Activated naive CD4-positive, alpha-beta T cell treated with anti-CD3 and anti-CD28 coated beads for 36 hours (primary cell): ENCODE data around the gene RYR2. TPM values are rescaled to one million over a fixed set of nuclear protein-coding genes. Genes with fewer than 3 reads are reported as not detected.

ENCODE experiments used
- CTCF ChIA-PET: fragments of 350-600 bp; sonication (Branson Sonifier 250); formaldehyde crosslinking; loops from one replicate; lab custom pipeline; 2021; ENCODE audit warnings: antibody characterized with exemption; lab: Charles Lee
- DNase-seq: peaks from one replicate; pipeline ENCODE4 v3.0.0-alpha.2; 2020
- H3K27ac Mint-ChIP-seq: one replicate; pipeline ENCODE4 v1.8.0; 2021; ENCODE audit warnings: mild to moderate bottlenecking, mixed read lengths
- H3K27me3 Mint-ChIP-seq: one replicate; pipeline ENCODE4 v1.8.0; 2021; ENCODE audit warnings: low read depth, mixed read lengths
- H3K36me3 Mint-ChIP-seq: one replicate; pipeline ENCODE4 v1.8.0; 2021; ENCODE audit warnings: low read depth, mixed read lengths
- H3K4me1 Mint-ChIP-seq: one replicate; pipeline ENCODE4 v1.8.0; 2021; ENCODE audit warnings: low read depth, mixed read lengths
- H3K4me3 Mint-ChIP-seq: one replicate; pipeline ENCODE4 v1.8.0; 2021; ENCODE audit warnings: mild to moderate bottlenecking, moderate library complexity, mixed read lengths
- H3K9me3 Mint-ChIP-seq: one replicate; pipeline ENCODE4 v1.8.0; 2021; ENCODE audit warnings: mixed read lengths
- intact Hi-C: fragments of 100-400 bp; cut with micrococcal nuclease; formaldehyde crosslinking; loops from one replicate; pipeline ENCODE4 v1.15.1; 2023
- total RNA-seq, 2 experiments: library from RNA; stranded (reverse); gene quantifications; one replicate each; pipeline ENCODE4 v1.2.3, GENCODE V29; 2021

Gene RYR2
- total RNA-seq, 2 experiments from 2014 or later: not detected

GRCh38 chr1:237012361-237012760, 29.6 kb upstream of the RYR2 start:
- Mint-ChIP-seq H3K27ac (no peak overlapping the region), H3K9me3 (no peaks in the 10 kb centered on the region), H3K4me3 (no peak overlapping the region), H3K27me3 (peaks cover 2% of the 10 kb centered on the region), H3K36me3 (no peaks in the 10 kb centered on the region), H3K4me1 (no peaks in the 10 kb centered on the region)
- CTCF ChIA-PET: interaction anchor here (0.6 kb wide), 1 partner anchor 856 kb away, joined by 3 read pairs; no protein-coding TSS in a partner anchor
- intact Hi-C loops: no loop called here
- no peak for DNase-seq

- no peak overlapping the region for H3K27ac Mint-ChIP-seq
- H3K27me3 Mint-ChIP-seq: peaks cover 2% of the 10 kb centered on the region
- no peak overlapping the region for H3K4me3 Mint-ChIP-seq
- H3K9me3 Mint-ChIP-seq: no peaks in the 10 kb centered on the region
- H3K4me1 Mint-ChIP-seq: no peaks in the 10 kb centered on the region
- no peaks in the 10 kb centered on the region for H3K36me3 Mint-ChIP-seq
- CTCF ChIA-PET: no interaction called here
- intact Hi-C loops: no loop called here
- DNase-seq: no peak
Measured at GRCh38 chr1:237012788-237013383, 29.1 kb upstream of the RYR2 start.

DNA sequence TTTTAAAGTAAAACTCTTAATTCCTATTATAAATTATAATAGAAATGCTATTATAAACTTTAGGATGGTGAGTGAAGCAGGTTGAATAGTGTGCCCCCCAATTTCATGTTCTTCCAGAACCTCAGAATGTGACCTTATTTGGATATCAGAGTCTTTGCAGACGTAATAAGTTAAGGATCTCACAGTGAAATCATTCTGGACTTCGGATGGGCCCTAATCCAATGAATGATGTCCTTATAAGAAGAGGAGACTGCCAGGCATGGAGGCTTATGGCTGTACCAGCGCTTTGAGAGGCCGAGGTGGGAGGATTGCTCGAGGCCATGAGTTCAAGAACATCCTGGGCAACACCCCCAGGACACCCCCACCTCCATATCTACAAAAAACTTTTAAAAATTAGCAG, 28.4 kb upstream of the RYR2 start:
- CTCF ChIA-PET: no interaction called here
- no peak overlapping the region for H3K27ac Mint-ChIP-seq
- no peaks in the 10 kb centered on the region for H3K9me3 Mint-ChIP-seq
- H3K4me3 Mint-ChIP-seq: no peak overlapping the region
- no peaks in the 10 kb centered on the region for H3K36me3 Mint-ChIP-seq
- no peaks in the 10 kb centered on the region for H3K4me1 Mint-ChIP-seq
- no peak for DNase-seq
- intact Hi-C loops: no loop called here
- no peaks in the 10 kb centered on the region for H3K27me3 Mint-ChIP-seq

DNA sequence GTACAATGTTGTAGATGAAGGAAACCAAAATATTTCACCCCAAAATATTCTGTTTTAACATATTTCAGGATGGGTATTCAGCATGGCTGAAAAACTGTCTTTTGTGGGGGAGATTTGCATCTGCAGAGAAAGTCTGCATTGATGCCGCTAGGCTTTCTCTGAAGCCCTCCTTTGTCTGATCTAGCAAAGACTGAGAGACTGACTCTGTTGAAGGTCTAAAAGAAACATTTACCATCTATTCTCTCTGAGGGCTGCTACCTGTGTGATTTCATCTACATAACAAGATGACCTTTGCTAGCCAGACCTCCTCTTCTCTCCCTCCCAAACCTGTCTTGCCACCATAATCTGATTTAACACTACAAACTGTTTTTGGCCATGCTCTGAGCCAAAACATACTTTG, 25.4 kb upstream of the RYR2 start:
- intact Hi-C loops: no loop called here
- Mint-ChIP-seq H3K9me3 (no peaks in the 10 kb centered on the region), H3K27me3 (no peaks in the 10 kb centered on the region), H3K27ac (no peak overlapping the region), H3K4me1 (no peaks in the 10 kb centered on the region), H3K4me3 (no peak overlapping the region), H3K36me3 (no peaks in the 10 kb centered on the region)
- no peak for DNase-seq
- CTCF ChIA-PET: no interaction called here

DNA sequence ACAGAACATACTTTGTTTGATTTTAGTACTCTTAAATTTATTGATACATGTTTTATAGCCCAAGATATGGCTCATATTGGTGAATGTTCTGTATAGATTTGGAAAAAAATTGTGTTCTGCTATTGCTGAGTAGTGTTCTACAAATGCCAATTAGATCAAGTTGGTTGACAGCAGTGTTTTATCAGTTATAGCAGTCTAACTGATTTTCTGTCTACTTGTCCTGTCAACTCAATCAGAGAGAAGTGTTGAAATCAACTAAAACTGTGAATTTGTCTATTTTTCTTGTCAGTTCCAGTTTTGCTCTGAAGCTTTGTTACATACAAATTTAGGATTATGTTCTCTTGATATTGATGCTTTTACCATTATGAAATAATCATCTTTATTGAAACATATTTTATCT, 23.1 kb upstream of the RYR2 start:
- intact Hi-C loops: no loop called here
- Mint-ChIP-seq H3K4me1 (no peaks in the 10 kb centered on the region), H3K9me3 (no peaks in the 10 kb centered on the region), H3K4me3 (no peak overlapping the region), H3K27me3 (no peaks in the 10 kb centered on the region), H3K36me3 (no peaks in the 10 kb centered on the region), H3K27ac (no peak overlapping the region)
- no peak for DNase-seq
- CTCF ChIA-PET: no interaction called here

DNA sequence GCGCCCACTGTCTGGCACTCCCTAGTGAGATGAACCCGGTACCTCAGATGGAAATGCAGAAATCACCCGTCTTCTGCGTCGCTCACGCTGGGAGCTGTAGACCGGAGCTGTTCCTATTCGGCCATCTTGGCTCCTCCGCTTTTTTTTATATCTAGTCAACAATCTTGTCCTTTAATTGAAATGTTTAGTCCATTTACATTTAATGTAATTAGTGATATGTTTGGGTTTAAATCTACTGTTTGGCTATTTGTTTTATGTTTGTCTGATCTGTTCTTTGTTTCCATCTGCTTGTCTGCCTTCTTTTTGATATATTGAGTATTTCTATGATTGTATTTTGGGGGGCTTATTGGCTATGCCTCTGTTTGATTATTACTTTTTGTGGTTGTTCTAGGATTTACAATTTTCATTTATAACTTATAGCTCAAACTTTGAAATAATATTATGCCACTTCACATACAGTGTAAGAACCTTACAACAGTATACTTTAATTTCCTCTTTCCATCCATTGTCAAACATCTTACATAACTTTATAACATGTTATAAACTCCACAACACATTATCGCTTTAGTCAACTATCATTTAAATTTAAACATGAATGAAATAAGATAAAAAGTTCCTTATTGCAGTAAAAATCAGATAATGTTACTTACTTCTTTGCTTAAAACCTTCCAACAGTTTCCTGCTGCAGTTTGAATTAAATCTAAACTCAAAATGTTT, 16.5 kb upstream of the RYR2 start:
- Mint-ChIP-seq H3K9me3 (peaks cover 3% of the 10 kb centered on the region), H3K4me1 (no peaks in the 10 kb centered on the region), H3K4me3 (no peak overlapping the region), H3K27ac (no peak overlapping the region), H3K36me3 (peaks cover 3% of the 10 kb centered on the region), H3K27me3 (peaks cover 14% of the 10 kb centered on the region)
- intact Hi-C loops: no loop called here
- CTCF ChIA-PET: no interaction called here
- no peak for DNase-seq

GRCh38 chr1:237029240-237029639, 12.7 kb upstream of the RYR2 start:
- CTCF ChIA-PET: no interaction called here
- Mint-ChIP-seq H3K36me3 (peaks cover 3% of the 10 kb centered on the region), H3K4me3 (no peak overlapping the region), H3K9me3 (peaks cover 3% of the 10 kb centered on the region), H3K27me3 (peaks cover 21% of the 10 kb centered on the region), H3K27ac (no peak overlapping the region), H3K4me1 (no peaks in the 10 kb centered on the region)
- no peak for DNase-seq
- intact Hi-C loops: no loop called here

DNA sequence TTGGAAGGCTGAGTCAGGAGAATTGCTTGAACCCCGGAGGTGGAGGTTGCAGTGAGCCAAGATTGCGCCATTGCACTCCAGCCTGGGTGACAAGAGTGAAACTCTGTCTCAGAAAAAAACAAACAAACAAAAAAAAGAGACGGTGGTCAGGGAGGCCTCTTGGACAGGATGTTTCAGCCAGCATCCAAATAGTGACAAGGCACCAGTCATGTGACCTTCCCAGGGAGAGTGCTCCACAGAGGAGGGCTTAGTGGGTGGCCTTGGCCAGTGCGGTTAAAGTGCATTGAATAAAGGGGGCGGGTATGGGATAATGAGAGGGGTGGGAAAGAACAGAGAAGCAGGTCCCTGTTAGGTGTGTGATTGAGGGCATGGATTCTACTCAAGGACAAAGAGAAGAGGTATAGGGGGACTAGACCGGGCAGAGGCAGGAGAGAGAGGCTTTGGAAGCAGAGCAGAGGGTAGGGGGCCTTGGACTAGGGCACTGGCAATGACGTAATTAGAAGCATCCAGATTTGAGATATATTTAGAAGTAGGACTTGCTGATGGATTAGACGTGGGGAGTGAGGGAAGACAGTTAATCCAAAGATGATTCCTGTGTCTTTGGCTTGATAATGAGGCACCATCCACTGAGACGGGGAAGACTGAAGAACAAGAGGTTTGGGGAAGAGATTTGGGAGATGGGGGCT, 12.0 kb upstream of the RYR2 start:
- peaks cover 21% of the 10 kb centered on the region for H3K27me3 Mint-ChIP-seq
- DNase-seq: no peak
- intact Hi-C loops: no loop called here
- peaks cover 3% of the 10 kb centered on the region for H3K36me3 Mint-ChIP-seq
- peaks cover 3% of the 10 kb centered on the region for H3K9me3 Mint-ChIP-seq
- CTCF ChIA-PET: no interaction called here
- H3K4me1 Mint-ChIP-seq: no peaks in the 10 kb centered on the region
- H3K27ac Mint-ChIP-seq: no peak overlapping the region
- no peak overlapping the region for H3K4me3 Mint-ChIP-seq

DNA sequence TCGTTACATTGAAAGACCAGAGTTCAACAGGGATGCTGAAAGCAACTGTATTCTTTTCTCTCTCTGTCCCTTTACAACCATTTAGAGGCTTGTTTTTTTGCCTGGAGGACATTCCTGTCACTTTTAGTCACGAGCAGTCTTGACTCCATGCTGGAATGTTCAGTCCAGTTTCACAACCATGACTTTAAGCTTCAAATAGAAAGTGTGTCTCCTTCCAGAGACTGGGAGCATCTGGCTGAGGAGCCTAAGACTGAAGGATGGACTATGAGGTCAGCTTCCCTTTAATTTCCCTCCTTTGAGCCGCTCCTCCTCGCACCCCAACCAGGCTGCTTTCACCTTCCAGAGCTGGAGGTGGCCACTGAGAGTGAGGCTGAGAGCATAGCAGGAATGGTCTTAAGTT, 10.5 kb upstream of the RYR2 start:
- H3K4me1 Mint-ChIP-seq: no peaks in the 10 kb centered on the region
- intact Hi-C loops: no loop called here

DNA sequence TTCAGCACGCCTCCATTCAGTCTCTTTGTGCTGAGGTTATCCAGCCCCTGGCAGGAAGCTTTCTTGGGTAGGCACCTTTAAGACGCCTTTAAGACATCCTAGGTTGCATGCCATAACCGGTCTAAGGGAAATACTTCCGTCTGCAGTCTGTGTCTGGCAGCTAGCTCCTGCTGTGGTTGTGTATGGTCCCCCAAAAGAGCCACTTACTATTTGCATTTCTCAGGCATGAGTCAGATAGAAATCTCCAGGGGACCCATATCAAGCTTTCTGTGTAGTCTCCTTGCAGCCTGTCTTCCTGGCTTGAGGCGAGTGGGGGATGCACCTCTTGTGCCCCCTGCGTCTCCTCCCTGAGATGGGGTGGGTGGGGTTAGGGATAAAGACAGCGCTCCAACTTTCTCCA, 10.0 kb upstream of the RYR2 start:
- Mint-ChIP-seq H3K4me1 (no peaks in the 10 kb centered on the region), H3K9me3 (no peaks in the 10 kb centered on the region), H3K36me3 (no peaks in the 10 kb centered on the region), H3K4me3 (no peak overlapping the region), H3K27ac (no peak overlapping the region), H3K27me3 (peaks cover 18% of the 10 kb centered on the region)
- CTCF ChIA-PET: no interaction called here
- intact Hi-C loops: no loop called here
- DNase-seq: no peak

More for the DNA sequence above, 10.5 kb upstream of the RYR2 start:
- Mint-ChIP-seq H3K4me3 (no peak overlapping the region), H3K9me3 (no peaks in the 10 kb centered on the region), H3K27ac (no peak overlapping the region), H3K36me3 (no peaks in the 10 kb centered on the region), H3K27me3 (peaks cover 18% of the 10 kb centered on the region)
- DNase-seq: no peak
- CTCF ChIA-PET: no interaction called here

DNA sequence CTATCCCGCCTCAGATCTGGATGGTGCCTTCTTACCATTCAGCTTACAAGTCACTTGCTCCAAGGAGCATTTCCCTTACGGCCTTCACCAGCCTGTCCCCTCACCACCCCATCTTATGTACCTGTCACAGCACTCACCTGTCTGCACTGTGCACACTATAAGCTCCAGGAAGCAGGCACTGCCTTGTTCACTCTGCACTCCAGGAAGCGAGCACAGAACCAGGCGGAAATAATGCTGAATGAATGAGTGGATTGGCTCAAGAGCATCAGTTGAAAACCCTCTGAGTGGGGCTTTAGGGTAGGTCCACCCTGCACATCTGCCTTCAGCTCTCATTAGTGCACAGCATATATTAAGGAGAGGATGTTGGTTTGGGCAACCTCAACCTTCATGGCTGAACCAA, 8.9 kb upstream of the RYR2 start:
- Mint-ChIP-seq H3K27ac (no peak overlapping the region), H3K36me3 (no peaks in the 10 kb centered on the region), H3K4me3 (no peak overlapping the region), H3K27me3 (peaks cover 10% of the 10 kb centered on the region), H3K9me3 (no peaks in the 10 kb centered on the region), H3K4me1 (no peaks in the 10 kb centered on the region)
- intact Hi-C loops: no loop called here
- CTCF ChIA-PET: interaction anchor here (1.2 kb wide), 1 partner anchor 17 kb away, joined by 3 read pairs; no protein-coding TSS in a partner anchor
- DNase-seq: no peak

DNA sequence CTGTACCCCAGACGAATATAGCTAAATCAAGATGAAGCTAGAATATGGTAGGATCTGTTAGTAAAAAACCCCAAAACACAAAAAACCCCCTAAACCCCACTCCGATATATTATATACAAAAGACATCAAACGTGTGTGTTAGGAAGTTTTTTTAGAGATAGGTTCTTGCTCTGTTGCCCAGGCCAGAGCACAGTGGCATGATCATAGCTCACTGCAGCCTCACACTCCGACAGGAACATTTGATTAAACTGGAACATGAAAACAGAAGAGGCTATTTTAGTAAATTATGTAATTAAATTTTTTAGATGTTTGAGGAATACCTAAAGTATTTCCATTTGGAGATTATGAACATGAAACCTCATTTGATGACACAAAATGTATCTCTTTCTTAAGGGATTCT, 8.2 kb upstream of the RYR2 start:
- Mint-ChIP-seq H3K9me3 (no peaks in the 10 kb centered on the region), H3K4me1 (no peaks in the 10 kb centered on the region), H3K36me3 (no peaks in the 10 kb centered on the region), H3K27me3 (peaks cover 15% of the 10 kb centered on the region), H3K4me3 (no peak overlapping the region), H3K27ac (no peak overlapping the region)
- intact Hi-C loops: no loop called here
- no peak for DNase-seq
- CTCF ChIA-PET: interaction anchor here (1.2 kb wide), 1 partner anchor 16 kb away, joined by 3 read pairs; no protein-coding TSS in a partner anchor
